Adrenal gland (tissue), 12 donors: ENCODE results near the gene TMEM59. TPM values are rescaled to one million over a fixed set of nuclear protein-coding genes. Genes with fewer than 3 reads are reported as not detected.
A peak's percentile ranks its signal among the peaks of the same experiment; 100 is the strongest.

Experiments used
- DNase-seq, 7 donors: peaks; one replicate each; pipeline ENCODE4 v3.0.0-alpha.2; 2019 to 2020
- H3K27ac ChIP-seq, 5 donors: fragments of 200-600 bp; sonication (generic) in 4 of 5; 1 replicate in 3 of 5; 2 replicates in 2 of 5; pipeline versions ENCODE4 v1.5.1 to v1.8.0; 2016 to 2020; ENCODE audit warnings: mild to moderate bottlenecking in 1 of 5
- H3K27me3 ChIP-seq: fragments of 200-600 bp; 2 replicates; pipeline ENCODE4 v1.8.0; 2021
- H3K36me3 ChIP-seq, 2 donors: fragments of 200-600 bp; replicated peaks in 1 of 2; 1 replicate in 1 of 2; 2 replicates in 1 of 2; pipeline versions ENCODE4 v1.5.1 to v1.8.0; 2018 to 2022
- H3K4me1 ChIP-seq, 2 donors: fragments of 200-600 bp; replicated peaks in 1 of 2; 1 replicate in 1 of 2; 2 replicates in 1 of 2; pipeline versions ENCODE4 v1.5.1 to v1.8.0; 2018 to 2021
- H3K4me3 ChIP-seq, 4 donors: fragments of 200-600 bp; sonication (generic) in 3 of 4; one replicate each; pipeline ENCODE4 v1.5.1; 2016 to 2018
- H3K9me3 ChIP-seq, 3 donors: fragments of 200-600 bp; sonication (generic) in 1 of 3; replicated peaks in 1 of 3; 1 replicate in 2 of 3; 2 replicates in 1 of 3; pipeline versions ENCODE4 v1.5.1 to v1.8.0; 2016 to 2021
- POLR2A ChIP-seq, 2 donors: fragments of 450-650 bp; IDR thresholded peaks; one replicate each; pipeline ENCODE4 v1.6.1; 2017; ENCODE audit warnings: antibody characterized with exemption in 2 of 2, mild to moderate bottlenecking in 2 of 2, moderate library complexity in 1 of 2
- WGBS, 4 donors: extraction: QIAGEN DNeasy Blood & Tissue Kit in 2 of 4; methylation state at CpG; one replicate each; pipeline versions ENCODE4 v1.1.5 to v1.1.7; 2013 to 2017; 5-methylcytosine and 5-hydroxymethylcytosine counted together
- intact Hi-C, 2 donors: fragments of 100-400 bp; cut with DNase I; formaldehyde crosslinking; loops; one replicate each; pipeline versions ENCODE4 v1.14.1 to v1.15.0; 2022 to 2023
- polyA plus RNA-seq, 3 donors: library from polyadenylated mRNA; stranded (reverse); fragments of 200-250 nt in 2 of 3; fragments of 350-450 nt in 1 of 3; fragmentation: Illumina TruSeq in 1 of 3; extraction: RNeasy Lipid Tissue Mini Kit (QIAGEN cat#74804) in 1 of 3; gene quantifications; one replicate each; pipeline ENCODE4 v1.2.3, GENCODE V29; 2013 to 2014
- total RNA-seq, 9 donors: library from RNA; depleted of rRNA in 4 of 9; stranded (reverse); fragments of >200 nt in 4 of 9; fragments of 120-200 nt in 1 of 9; fragmentation: NEBNext Ultra II Directional in 1 of 9; extraction: Animal tissue kit (Norgen Biotek cat#: 25700) in 1 of 9; gene quantifications; one replicate each; pipeline versions ENCODE4 v1.1.0 to v1.2.4, GENCODE V29; 2013 to 2023
- TF ChIP-seq, protein P1 (sequence below), 6 experiments: fragments of 450-650 bp in 4 of 6; fragments of 200-600 bp in 2 of 6; sonication (generic) in 1 of 6; IDR thresholded peaks; 1 replicate in 5 of 6; 2 replicates in 1 of 6; pipeline versions ENCODE4 v1.5.1 to v1.8.0; 2016 to 2021; ENCODE audit warnings: antibody characterized with exemption in 6 of 6, mild to moderate bottlenecking in 2 of 6, moderate library complexity in 1 of 6
- donor health status: healthy with polysubstance abuse.
- donor health status: Bipolar disorder and iron deficiency.
- donor health status: DM: yes; HTN: yes; CAD: no.
- donor health status: DM: no; HTN: no; CAD: no.
- donor health status: DM: no; HTN: no; CAD: no.
- donor health status: DM: yes; HTN: yes; CAD: no.

Gene TMEM59
- total and polyA plus RNA-seq, 12 donors: 96.8 to 736 (median 473) TPM

DNA sequence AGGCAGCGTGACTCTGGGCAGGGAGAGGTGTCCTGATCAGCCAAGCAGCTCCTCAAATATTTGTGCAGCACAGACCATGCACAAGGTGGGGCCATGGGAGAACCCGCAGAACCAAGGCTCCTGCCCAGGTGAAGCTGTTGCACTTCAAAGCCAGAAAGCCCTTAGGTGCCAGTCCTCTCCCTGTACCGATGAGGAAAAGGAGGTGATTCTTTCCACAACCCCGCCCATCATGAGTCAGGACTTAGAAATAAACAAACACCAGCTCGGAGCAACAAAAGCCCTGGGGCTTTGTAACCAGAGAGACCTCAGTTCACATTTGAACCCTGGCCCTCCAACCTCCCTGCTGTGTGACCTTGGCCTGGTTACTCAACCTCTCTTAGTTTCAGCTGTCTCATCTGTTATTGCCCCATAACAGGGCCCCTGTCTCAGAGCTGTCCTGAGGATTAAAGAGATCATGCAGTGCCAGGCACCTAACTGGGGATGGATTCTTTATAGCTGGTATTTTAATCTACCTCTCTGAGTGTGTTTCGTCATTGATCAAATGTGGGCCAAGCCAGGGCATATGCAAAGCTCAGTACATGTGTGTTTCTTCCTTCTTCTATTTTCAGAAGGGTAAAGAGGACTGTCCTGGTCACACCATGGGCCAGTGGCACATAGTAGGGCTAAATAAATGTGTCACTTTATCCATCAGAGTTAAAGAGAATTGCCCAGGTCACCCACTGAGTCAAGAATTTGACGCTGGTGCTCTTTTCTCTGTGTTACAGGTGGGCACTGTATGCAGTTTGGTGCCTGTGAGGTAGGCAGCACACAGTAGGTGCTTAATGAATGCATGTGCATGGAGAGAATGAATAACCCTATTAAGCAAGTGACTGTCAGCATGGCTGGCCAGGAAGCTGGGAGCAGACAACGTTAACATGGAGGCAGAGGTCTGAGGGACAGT, 36.4 kb downstream of the TMEM59 start:
- 51 to 55% (median 53%) methylated on average over 7 to 8 of the region's 8 CpGs for WGBS, 4 donors
- no peaks in the 10 kb centered on the region for H3K27me3 ChIP-seq
- no peak overlapping the region for H3K27ac ChIP-seq
- TF ChIP-seq POLR2A (IDR thresholded peaks at IDR 0.05): no peak
- TF ChIP-seq, protein P1, sequence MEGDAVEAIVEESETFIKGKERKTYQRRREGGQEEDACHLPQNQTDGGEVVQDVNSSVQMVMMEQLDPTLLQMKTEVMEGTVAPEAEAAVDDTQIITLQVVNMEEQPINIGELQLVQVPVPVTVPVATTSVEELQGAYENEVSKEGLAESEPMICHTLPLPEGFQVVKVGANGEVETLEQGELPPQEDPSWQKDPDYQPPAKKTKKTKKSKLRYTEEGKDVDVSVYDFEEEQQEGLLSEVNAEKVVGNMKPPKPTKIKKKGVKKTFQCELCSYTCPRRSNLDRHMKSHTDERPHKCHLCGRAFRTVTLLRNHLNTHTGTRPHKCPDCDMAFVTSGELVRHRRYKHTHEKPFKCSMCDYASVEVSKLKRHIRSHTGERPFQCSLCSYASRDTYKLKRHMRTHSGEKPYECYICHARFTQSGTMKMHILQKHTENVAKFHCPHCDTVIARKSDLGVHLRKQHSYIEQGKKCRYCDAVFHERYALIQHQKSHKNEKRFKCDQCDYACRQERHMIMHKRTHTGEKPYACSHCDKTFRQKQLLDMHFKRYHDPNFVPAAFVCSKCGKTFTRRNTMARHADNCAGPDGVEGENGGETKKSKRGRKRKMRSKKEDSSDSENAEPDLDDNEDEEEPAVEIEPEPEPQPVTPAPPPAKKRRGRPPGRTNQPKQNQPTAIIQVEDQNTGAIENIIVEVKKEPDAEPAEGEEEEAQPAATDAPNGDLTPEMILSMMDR (IDR thresholded peaks at IDR 0.05): no peak
- no peaks in the 10 kb centered on the region for H3K36me3 ChIP-seq
- intact Hi-C loops: no loop called here
- DNase-seq: peak in 6 of 7 donors; percentile 49 to 79 (median 62)
- no peaks in the 10 kb centered on the region for H3K9me3 ChIP-seq
- H3K4me3 ChIP-seq: no peak overlapping the region
- peaks cover 0 to 3% of the 10 kb centered on the region in 2 donors for H3K4me1 ChIP-seq

DNA sequence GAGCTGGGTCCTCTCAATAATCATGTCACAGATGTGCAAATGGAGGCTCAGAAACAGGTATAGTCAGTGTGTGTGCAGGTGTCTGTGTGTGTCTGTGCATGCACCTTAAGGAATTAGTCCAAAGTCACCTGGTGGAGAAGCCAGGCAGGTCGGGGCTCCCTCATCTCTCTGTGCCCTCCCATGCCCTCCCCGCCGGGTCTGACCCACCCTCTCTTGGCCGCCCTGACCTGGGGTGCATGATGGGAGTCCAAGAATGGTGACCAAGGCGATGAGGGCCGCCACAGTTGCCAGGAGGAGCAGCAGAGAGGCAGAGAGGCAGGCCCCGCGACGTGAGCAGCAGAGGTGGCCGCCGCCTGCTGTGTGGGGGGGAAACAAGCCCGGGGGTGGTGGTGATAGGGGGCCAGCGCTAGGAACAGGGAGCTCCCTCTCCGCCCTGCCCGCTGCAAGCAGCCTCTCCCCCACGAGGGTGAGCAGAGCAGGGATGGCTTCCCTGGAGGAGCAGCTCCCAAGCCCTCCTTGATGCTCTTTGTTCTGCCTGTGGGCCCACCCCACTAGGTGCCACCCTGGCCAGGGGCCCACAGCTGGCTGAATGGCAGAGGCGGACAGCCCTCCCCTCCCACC, 38.9 kb downstream of the TMEM59 start:
- DNase-seq: peak in 1 of 7 donors; percentile 13
- Histone ChIP-seq H3K27ac (no peak overlapping the region), H3K27me3 (no peaks in the 10 kb centered on the region), H3K4me1 (peaks cover 0 to 3% of the 10 kb centered on the region in 2 donors), H3K4me3 (no peak overlapping the region), H3K36me3 (no peaks in the 10 kb centered on the region), H3K9me3 (no peaks in the 10 kb centered on the region)
- TF ChIP-seq, protein P1 (IDR thresholded peaks at IDR 0.05): no peak
- no peak for TF ChIP-seq POLR2A (IDR thresholded peaks at IDR 0.05)
- intact Hi-C loops: no loop called here
- WGBS, 4 donors: 66 to 100% (median 72%) methylated on average over 1 to 17 of the region's 17 CpGs

DNA sequence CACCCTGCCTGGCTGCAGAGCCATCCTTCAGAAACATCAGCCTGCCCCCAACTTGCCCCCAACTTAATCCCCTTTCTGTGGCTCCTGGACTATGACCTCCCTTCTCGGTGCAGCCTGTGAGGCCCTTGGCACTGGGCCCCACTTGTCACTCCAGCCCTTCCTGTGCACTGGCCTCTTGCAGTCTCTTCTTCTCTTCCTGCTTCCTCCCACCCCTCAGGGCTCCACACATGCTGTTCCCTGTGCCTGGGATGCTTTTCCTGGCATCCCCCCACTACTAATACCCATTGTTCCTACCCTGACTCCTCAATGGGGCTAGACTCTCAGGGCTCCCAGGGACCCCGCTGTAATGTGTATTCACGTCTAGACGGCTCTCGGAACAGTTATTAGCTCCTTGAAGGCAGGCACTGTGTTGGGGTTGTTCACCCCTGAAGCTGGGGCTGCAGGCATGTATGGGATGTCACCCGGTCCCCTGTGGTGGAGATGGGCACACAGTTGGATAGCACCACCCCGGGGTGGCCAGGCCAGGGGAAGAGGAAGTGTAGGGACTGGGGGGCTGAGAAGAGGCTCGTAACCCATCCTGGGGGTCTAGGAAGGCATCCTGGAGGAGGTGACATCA, 39.5 kb downstream of the TMEM59 start:
- intact Hi-C loops: no loop called here
- Histone ChIP-seq H3K36me3 (no peaks in the 10 kb centered on the region), H3K4me3 (no peak overlapping the region), H3K9me3 (no peaks in the 10 kb centered on the region), H3K4me1 (peaks cover 0 to 3% of the 10 kb centered on the region in 2 donors), H3K27ac (no peak overlapping the region), H3K27me3 (no peaks in the 10 kb centered on the region)
- peak in 1 of 7 donors; percentile 7 for DNase-seq
- TF ChIP-seq, protein P1 (IDR thresholded peaks at IDR 0.05): no peak
- TF ChIP-seq POLR2A (IDR thresholded peaks at IDR 0.05): no peak
- WGBS, 4 donors: 68 to 84% (median 80%) methylated on average over 7 to 8 of the region's 8 CpGs

DNA sequence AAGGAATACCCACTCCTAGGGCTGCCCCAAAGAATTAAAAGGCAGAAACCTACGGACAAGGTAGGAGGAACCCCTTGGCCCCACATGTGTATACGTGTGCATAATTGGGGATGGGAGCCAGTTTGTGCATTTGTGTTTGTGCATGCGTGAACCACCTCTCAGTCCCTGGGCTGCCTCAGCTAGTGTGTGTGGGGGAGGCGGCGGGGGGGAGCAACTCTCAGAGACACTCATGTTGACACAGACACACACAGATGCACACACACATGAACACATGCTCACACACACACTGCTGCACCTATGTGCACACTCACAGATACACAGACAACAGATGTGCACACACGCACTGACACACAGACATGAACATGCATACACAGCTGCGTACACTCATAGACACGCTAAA, 40.1 kb downstream of the TMEM59 start:
- intact Hi-C loops: no loop called here
- Histone ChIP-seq H3K9me3 (no peaks in the 10 kb centered on the region), H3K36me3 (no peaks in the 10 kb centered on the region), H3K27ac (no peak overlapping the region), H3K27me3 (no peaks in the 10 kb centered on the region), H3K4me1 (no peaks in the 10 kb centered on the region), H3K4me3 (no peak overlapping the region)
- peak in 1 of 7 donors; percentile 6 for DNase-seq
- no peak for TF ChIP-seq POLR2A (IDR thresholded peaks at IDR 0.05)
- TF ChIP-seq, protein P1 (IDR thresholded peaks at IDR 0.05): no peak
- 72 to 86% (median 77%) methylated on average over 6 to 8 of the region's 8 CpGs for WGBS, 4 donors
